HS-5 (cell line): ENCODE measurements around the gene CACNA1G.

Experiments
- DNase-seq: peaks from one replicate; pipeline ENCODE4 v3.0.0-alpha.2; 2012; ENCODE audit warnings: low read depth

CACNA1G gene

GRCh38 chr17:50651661-50652060 lies 91.1 kb downstream of the CACNA1G start:
- no peak for DNase-seq

GRCh38 chr17:50653738-50654137 lies 93.2 kb downstream of the CACNA1G start:
- DNase-seq: no peak

- DNase-seq: no peak
Observed at GRCh38 chr17:50656509-50656908, 96.0 kb downstream of the CACNA1G start.

- no peak for DNase-seq
Observed at GRCh38 chr17:50657054-50657453, 96.5 kb downstream of the CACNA1G start.

- no peak for DNase-seq
Observed at GRCh38 chr17:50657627-50658026, 97.1 kb downstream of the CACNA1G start.

GRCh38 chr17:50658616-50659015 lies 98.1 kb downstream of the CACNA1G start:
- DNase-seq: no peak

GRCh38 chr17:50659179-50659578 lies 98.7 kb downstream of the CACNA1G start:
- DNase-seq: no peak

- DNase-seq: no peak
Observed at GRCh38 chr17:50660042-50660886, 99.7 kb downstream of the CACNA1G start.

GRCh38 chr17:50660887-50661345 lies 100.4 kb downstream of the CACNA1G start:
- no peak for DNase-seq

GRCh38 chr17:50661348-50661747 lies 100.8 kb downstream of the CACNA1G start:
- DNase-seq: no peak

- peak; percentile 84 for DNase-seq
Observed at GRCh38 chr17:50661795-50662391, 101.4 kb downstream of the CACNA1G start.

GRCh38 chr17:50662632-50663225 lies 102.2 kb downstream of the CACNA1G start:
- DNase-seq: no peak

- no peak for DNase-seq
Observed at GRCh38 chr17:50663812-50664374, 103.4 kb downstream of the CACNA1G start.

- DNase-seq: no peak
Observed at GRCh38 chr17:50664788-50665458, 104.4 kb downstream of the CACNA1G start.

- DNase-seq: no peak
Observed at GRCh38 chr17:50665838-50666237, 105.3 kb downstream of the CACNA1G start.

- no peak for DNase-seq
Observed at GRCh38 chr17:50666316-50666715, 105.8 kb downstream of the CACNA1G start.

- no peak for DNase-seq
Observed at GRCh38 chr17:50667259-50668024, 106.9 kb downstream of the CACNA1G start.

GRCh38 chr17:50668025-50668837 lies 107.7 kb downstream of the CACNA1G start:
- DNase-seq: no peak

- DNase-seq: no peak
Observed at GRCh38 chr17:50668838-50669581, 108.5 kb downstream of the CACNA1G start.

GRCh38 chr17:50672071-50672470 lies 111.6 kb downstream of the CACNA1G start:
- no peak for DNase-seq
